Lower lobe of right lung (tissue), 2 donors: ENCODE results near the gene SCN1B. TPM values are rescaled to one million over a fixed set of nuclear protein-coding genes. Genes with fewer than 3 reads are reported as not detected.
A peak's percentile ranks its signal among the peaks of the same experiment; 100 is the strongest.
"Not testable (repeated sequence)": the region's sequence is repeated elsewhere in the genome, so short reads cannot be mapped to it uniquely, and the experiment has no call there.

Experiments used
- ATAC-seq, 2 donors: fragments of 200-7000 bp; cut with Tn5 transposase; one replicate each; pipeline ENCODE4 v1.9.1; 2020 to 2022; ENCODE audit warnings: mild to moderate bottlenecking in 2 of 2, moderate library complexity in 2 of 2
- DNase-seq: peaks from one replicate; pipeline ENCODE4 v3.0.0-alpha.2; 2020
- H3K27ac ChIP-seq: fragments of 200-600 bp; one replicate; pipeline ENCODE4 v1.8.0; 2022
- H3K27me3 ChIP-seq: fragments of 200-600 bp; one replicate; pipeline ENCODE4 v1.8.0; 2022; ENCODE audit warnings: low read depth
- H3K36me3 ChIP-seq: fragments of 200-600 bp; one replicate; pipeline ENCODE4 v1.8.0; 2022; ENCODE audit warnings: mild to moderate bottlenecking
- H3K4me1 ChIP-seq: fragments of 200-600 bp; one replicate; pipeline ENCODE4 v1.8.0; 2022
- H3K4me3 ChIP-seq: fragments of 200-600 bp; one replicate; pipeline ENCODE4 v1.8.0; 2022; ENCODE audit warnings: mild to moderate bottlenecking
- H3K9me3 ChIP-seq: fragments of 200-600 bp; one replicate; pipeline ENCODE4 v1.8.0; 2022
- CTCF ChIP-seq: fragments of 200-600 bp; IDR thresholded peaks from one replicate; pipeline ENCODE4 v1.8.0; 2022; ENCODE audit warnings: antibody characterized with exemption, mild to moderate bottlenecking
- intact Hi-C: fragments of 100-400 bp; cut with DNase I; formaldehyde crosslinking; loops from one replicate; pipeline ENCODE4 v1.11.0; 2022
- total RNA-seq: library from RNA; stranded (reverse); fragmentation: NEBNext Ultra II Directional; extraction: Animal tissue kit (Norgen Biotek cat#: 25700); gene quantifications from one replicate; pipeline ENCODE4 v1.2.1, GENCODE V29; 2021
- donor health status: DM: no; HTN: yes; CAD: no; lungs with severe emphysema.

SCN1B gene
- total RNA-seq, 1 donor from 2014 or later: 9.8 TPM

- DNase-seq: peak; percentile 70
Observed at GRCh38 chr19:34994643-34995541, 35.4 kb upstream of the SCN1B start.

GRCh38 chr19:34995551-34995950 is 34.7 kb upstream of the SCN1B start:
- Histone ChIP-seq H3K27ac (peak overlapping the region; percentile 79), H3K27me3 (no peaks in the 10 kb centered on the region), H3K9me3 (no peaks in the 10 kb centered on the region), H3K36me3 (no peaks in the 10 kb centered on the region), H3K4me1 (peaks cover 57% of the 10 kb centered on the region), H3K4me3 (no peak overlapping the region)
- intact Hi-C loops: no loop called here
- TF ChIP-seq CTCF: no peak
- DNase-seq (peak; percentile 12), ATAC-seq (no peak)

More at GRCh38 chr19:34994643-34995541, 35.4 kb upstream of the SCN1B start:
- no peaks in the 10 kb centered on the region for H3K27me3 ChIP-seq
- peak; percentile 65 to 76 for ATAC-seq
- no peaks in the 10 kb centered on the region for H3K36me3 ChIP-seq
- H3K4me3 ChIP-seq: no peak overlapping the region
- intact Hi-C loops: no loop called here
- no peak for TF ChIP-seq CTCF
- H3K27ac ChIP-seq: peak overlapping the region; percentile 79
- peaks cover 57% of the 10 kb centered on the region for H3K4me1 ChIP-seq
- no peaks in the 10 kb centered on the region for H3K9me3 ChIP-seq

- DNase-seq (peak; percentile 24), ATAC-seq (no peak)
- Histone ChIP-seq H3K9me3 (no peaks in the 10 kb centered on the region), H3K36me3 (no peaks in the 10 kb centered on the region), H3K27ac (peak overlapping the region; percentile 60), H3K4me3 (no peak overlapping the region), H3K4me1 (peaks cover 70% of the 10 kb centered on the region), H3K27me3 (no peaks in the 10 kb centered on the region)
- no peak for TF ChIP-seq CTCF
- intact Hi-C loops: no loop called here
Observed at GRCh38 chr19:34997071-34997617, 33.1 kb upstream of the SCN1B start.

- intact Hi-C loops, H3K4me3 ChIP-seq, H3K27me3 ChIP-seq, H3K36me3 ChIP-seq, ATAC-seq, H3K9me3 ChIP-seq: not testable (repeated sequence)
- H3K4me1 ChIP-seq: peaks cover 80% of the 10 kb centered on the region
- H3K27ac ChIP-seq: peak overlapping the region; percentile 60
- DNase-seq: peak; percentile 20
Observed at GRCh38 chr19:34998224-34998623, 32.0 kb upstream of the SCN1B start.

GRCh38 chr19:34998777-34999497 is 31.3 kb upstream of the SCN1B start:
- ATAC-seq (peak in 1 of 2 donors; percentile 69), DNase-seq (peak; percentile 41)
- Histone ChIP-seq H3K27me3 (no peaks in the 10 kb centered on the region), H3K9me3 (no peaks in the 10 kb centered on the region), H3K4me3 (peak overlapping the region; percentile 96), H3K27ac (peak overlapping the region; percentile 99), H3K4me1 (peaks cover 87% of the 10 kb centered on the region), H3K36me3 (no peaks in the 10 kb centered on the region)
- intact Hi-C loops: no loop called here
- TF ChIP-seq CTCF: no peak
